Measurements from ENCODE around the gene FGF8. TPM values are rescaled to one million over a fixed set of nuclear protein-coding genes. Genes with fewer than 3 reads are reported as not detected.

The FGF8 gene
- total RNA-seq, 4 donors from 2014 or later: not detected

GRCh38 chr10:101749047-101750016 lies 26.6 kb downstream of the FGF8 start:
- H3K27me3 ChIP-seq: no peaks in the 10 kb centered on the region
- in situ Hi-C loops (cut with MboI; ENCODE audit: low sequenced_read_pairs in 4 of 4): no loop called here
- intact Hi-C loops (cut with DNase I; ENCODE audit: low total_unique reads): no loop called here
- H3K27ac ChIP-seq: no peak overlapping the region
- no peaks in the 10 kb centered on the region for H3K36me3 ChIP-seq
- ATAC-seq (no peak), DNase-seq (no peak)
- TF ChIP-seq CTCF (IDR thresholded peaks at IDR 0.05 in 4 of 5, conservative IDR thresholded peaks at IDR 0.05 in 1 of 5) (no peak), POLR2A (IDR thresholded peaks at IDR 0.05) (no peak)
- no peaks in the 10 kb centered on the region for H3K9me3 ChIP-seq
- H3K4me3 ChIP-seq: no peak overlapping the region
- no peaks in the 10 kb centered on the region for H3K4me1 ChIP-seq

- no peak for ATAC-seq
- no peaks in the 10 kb centered on the region for H3K9me3 ChIP-seq
- no peak for DNase-seq
- no peaks in the 10 kb centered on the region for H3K4me1 ChIP-seq
- intact Hi-C loops (cut with DNase I; ENCODE audit: low total_unique reads): no loop called here
- H3K27ac ChIP-seq: no peak overlapping the region
- H3K36me3 ChIP-seq: no peaks in the 10 kb centered on the region
- in situ Hi-C loops (cut with MboI; ENCODE audit: low sequenced_read_pairs in 4 of 4): no loop called here
- TF ChIP-seq CTCF (IDR thresholded peaks at IDR 0.05 in 4 of 5, conservative IDR thresholded peaks at IDR 0.05 in 1 of 5) (no peak), POLR2A (IDR thresholded peaks at IDR 0.05) (no peak)
- no peak overlapping the region for H3K4me3 ChIP-seq
- H3K27me3 ChIP-seq: no peaks in the 10 kb centered on the region
Measured at GRCh38 chr10:101748496-101748895, 27.4 kb downstream of the FGF8 start.

- no peak for TF ChIP-seq CTCF (IDR thresholded peaks at IDR 0.05 in 4 of 5, conservative IDR thresholded peaks at IDR 0.05 in 1 of 5)
- TF ChIP-seq POLR2A (IDR thresholded peaks at IDR 0.05): no peak
- H3K9me3 ChIP-seq: no peaks in the 10 kb centered on the region
- DNase-seq: no peak
- H3K36me3 ChIP-seq: no peaks in the 10 kb centered on the region
- no peaks in the 10 kb centered on the region for H3K27me3 ChIP-seq
- H3K4me3 ChIP-seq: no peak overlapping the region
- H3K27ac ChIP-seq: no peak overlapping the region
- in situ Hi-C loops (cut with MboI; ENCODE audit: low sequenced_read_pairs in 4 of 4): no loop called here
- ATAC-seq: no peak
- intact Hi-C loops (cut with DNase I; ENCODE audit: low total_unique reads): no loop called here
- no peaks in the 10 kb centered on the region for H3K4me1 ChIP-seq
Measured at GRCh38 chr10:101745074-101745696, 30.7 kb downstream of the FGF8 start.

- H3K27ac ChIP-seq: no peak overlapping the region
- ATAC-seq: no peak
- no peak for DNase-seq
- intact Hi-C loops (cut with DNase I; ENCODE audit: low total_unique reads) (no loop called here), in situ Hi-C loops (cut with MboI; ENCODE audit: low sequenced_read_pairs in 4 of 4) (no loop called here)
- no peaks in the 10 kb centered on the region for H3K27me3 ChIP-seq
- no peaks in the 10 kb centered on the region for H3K36me3 ChIP-seq
- H3K4me3 ChIP-seq: no peak overlapping the region
- no peaks in the 10 kb centered on the region for H3K9me3 ChIP-seq
- TF ChIP-seq POLR2A (IDR thresholded peaks at IDR 0.05) (no peak), CTCF (IDR thresholded peaks at IDR 0.05 in 4 of 5, conservative IDR thresholded peaks at IDR 0.05 in 1 of 5) (no peak)
- no peaks in the 10 kb centered on the region for H3K4me1 ChIP-seq
Measured at GRCh38 chr10:101744267-101744666, 31.6 kb downstream of the FGF8 start.

All from gastrocnemius medialis (tissue), 4 donors.